NCI-H1417 (cell line): ENCODE results near the gene PLAGL1.
"Not testable (repeated sequence)": the region's sequence is repeated elsewhere in the genome, so short reads cannot be mapped to it uniquely, and the experiment has no call there.

Source experiments
- DNase-seq, 3 experiments: peaks; one replicate each; lab custom pipeline; 2025; lab: John Stamatoyannopoulos, UW

The PLAGL1 gene

GRCh38 chr6:144008120-144008811 lies at the start of gene PLAGL1:
Gene PLAGL1 (minus strand): TSS chr6:144008259. CDS start chr6:143948136, 60,123 bp downstream.
- DNase-seq, result peak in 2 of 3 experiments; percentile 67 to 68

- no peak for DNase-seq
Measured at GRCh38 chr6:144055121-144055931, 47.3 kb upstream of the PLAGL1 start.

DNA sequence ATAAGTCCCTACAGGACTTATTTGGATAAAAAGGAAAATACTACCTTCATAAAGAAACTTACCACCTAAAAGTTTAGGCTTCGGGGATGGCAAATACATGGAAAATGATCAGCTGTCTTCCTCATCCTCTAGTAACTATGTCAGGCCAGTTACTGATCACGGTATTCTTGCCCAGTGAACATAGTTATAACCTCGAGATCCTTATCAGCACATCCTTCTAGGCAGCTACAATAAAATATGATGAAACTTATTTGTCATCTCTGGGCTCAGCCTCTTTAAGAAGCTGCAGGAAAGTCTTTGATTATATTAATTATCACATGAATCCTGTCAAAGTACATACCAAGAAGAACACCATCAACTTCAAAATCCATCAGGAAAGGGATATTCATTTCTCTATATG lies 45.5 kb upstream of the PLAGL1 start:
- DNase-seq, result no peak

- no peak for DNase-seq
Measured at GRCh38 chr6:144052488-144052887, 44.4 kb upstream of the PLAGL1 start.

- DNase-seq, result no peak
Measured at GRCh38 chr6:144049386-144049785, 41.3 kb upstream of the PLAGL1 start.

GRCh38 chr6:144047688-144048087 lies 39.6 kb upstream of the PLAGL1 start:
- DNase-seq, result no peak

GRCh38 chr6:144046672-144047071 lies 38.6 kb upstream of the PLAGL1 start:
- DNase-seq, result peak in 2 of 3 experiments; percentile 3 to 10

DNA sequence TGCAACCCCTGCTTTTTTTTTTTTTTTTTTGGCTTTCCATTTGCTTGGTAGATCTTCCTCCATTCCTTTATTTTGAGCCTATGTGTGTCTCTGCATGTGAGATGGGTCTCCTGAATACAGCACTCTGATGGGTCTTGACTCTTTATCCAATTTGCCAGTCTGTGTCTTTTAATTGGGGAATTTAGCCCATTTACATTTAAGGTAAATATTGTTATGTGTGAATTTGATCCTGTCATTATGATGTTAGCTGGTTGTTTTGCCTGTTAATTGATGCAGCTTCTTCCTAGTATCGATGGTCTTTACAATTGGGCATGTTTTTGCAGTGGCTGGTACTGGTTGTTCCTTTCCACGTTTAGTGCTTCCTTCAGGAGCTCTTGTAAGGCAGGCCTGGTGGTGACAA lies 36.9 kb upstream of the PLAGL1 start:
- DNase-seq, result not testable (repeated sequence)

- no peak for DNase-seq
Measured at GRCh38 chr6:144036835-144037195, 28.8 kb upstream of the PLAGL1 start.

GRCh38 chr6:144036064-144036834 lies 28.2 kb upstream of the PLAGL1 start:
- peak in 1 of 3 experiments; percentile 17 for DNase-seq

DNA sequence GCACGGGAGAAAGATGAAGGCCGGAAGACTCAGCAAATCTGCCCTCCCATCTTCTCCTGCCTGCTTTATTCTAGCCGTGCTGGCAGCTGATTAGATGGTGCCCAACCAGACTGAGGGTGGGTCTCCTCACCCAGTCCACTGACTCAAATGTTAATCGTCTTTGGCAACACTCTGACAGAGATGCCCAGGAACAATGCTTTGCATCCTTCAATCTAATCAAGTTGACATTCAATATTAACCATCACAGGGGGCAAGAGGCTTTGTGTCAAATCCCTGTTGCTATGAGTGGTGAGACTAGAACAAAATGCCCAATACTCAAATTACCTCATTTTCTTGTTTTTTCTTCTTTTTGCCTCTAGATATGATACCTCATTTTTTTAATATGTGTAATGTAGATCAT lies 27.4 kb upstream of the PLAGL1 start:
- DNase-seq, result no peak

GRCh38 chr6:144033816-144034735 lies 26.0 kb upstream of the PLAGL1 start:
- DNase-seq, result no peak

- peak in 1 of 3 experiments; percentile 17 for DNase-seq
Measured at GRCh38 chr6:144029452-144029851, 21.4 kb upstream of the PLAGL1 start.

DNA sequence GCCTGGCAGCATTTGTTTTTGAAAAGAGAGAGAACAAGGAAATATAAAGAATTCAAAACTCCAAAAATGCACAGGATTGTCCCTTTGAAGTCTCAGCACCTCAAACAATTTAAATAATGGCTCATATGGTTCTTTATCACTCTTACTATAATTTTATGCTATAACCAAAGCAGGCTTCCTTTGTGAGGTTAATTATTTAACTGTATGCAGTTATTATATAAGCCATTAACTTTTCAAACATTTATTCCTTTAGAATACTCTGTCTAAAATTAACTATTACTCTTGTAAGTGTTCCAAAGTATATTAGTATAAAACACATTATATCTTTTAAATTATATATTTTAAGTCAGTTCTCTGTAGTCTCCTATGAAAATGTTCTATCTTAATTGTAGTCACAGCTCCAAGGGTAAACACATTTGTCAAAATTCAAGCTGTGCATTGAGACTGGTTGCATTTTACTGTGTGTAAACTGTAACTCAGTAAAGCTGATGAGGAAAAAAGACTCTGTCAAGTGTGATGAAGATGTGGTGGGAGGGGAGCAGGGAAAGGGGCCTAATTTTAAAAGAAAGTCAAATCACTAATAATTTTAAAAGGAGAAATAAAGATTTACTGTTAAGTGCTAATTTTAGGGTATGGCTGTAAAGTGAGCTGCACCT lies 20.0 kb upstream of the PLAGL1 start:
- DNase-seq, result peak in 2 of 3 experiments; percentile 35 to 80

- DNase-seq, result no peak
Measured at GRCh38 chr6:144023216-144023615, 15.2 kb upstream of the PLAGL1 start.

GRCh38 chr6:144019929-144020328 lies 11.9 kb upstream of the PLAGL1 start:
- no peak for DNase-seq

GRCh38 chr6:144017166-144018094 lies 9.4 kb upstream of the PLAGL1 start:
- DNase-seq, result no peak

DNA sequence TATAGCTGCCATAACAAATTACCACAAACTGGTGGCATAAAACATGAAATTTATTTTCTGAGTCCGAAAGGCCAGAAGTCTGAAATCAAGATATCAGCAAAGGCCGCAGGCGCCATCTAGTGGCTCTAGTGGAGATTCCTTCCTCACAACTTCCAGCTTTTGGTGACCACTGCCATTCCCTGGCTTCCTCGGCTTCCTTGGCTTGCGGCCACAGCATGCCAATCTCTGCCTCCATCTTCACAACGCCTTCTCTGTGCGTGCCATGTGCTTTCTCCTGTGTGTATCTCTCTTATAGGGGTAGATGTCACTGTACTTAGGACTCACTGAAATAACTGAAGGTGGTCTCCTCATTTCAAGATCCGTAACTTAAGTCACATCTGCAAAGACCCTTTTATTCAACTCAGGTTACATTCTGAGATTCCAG lies 5.4 kb upstream of the PLAGL1 start:
- DNase-seq, result peak; percentile 73 to 92 (median 78)

DNA sequence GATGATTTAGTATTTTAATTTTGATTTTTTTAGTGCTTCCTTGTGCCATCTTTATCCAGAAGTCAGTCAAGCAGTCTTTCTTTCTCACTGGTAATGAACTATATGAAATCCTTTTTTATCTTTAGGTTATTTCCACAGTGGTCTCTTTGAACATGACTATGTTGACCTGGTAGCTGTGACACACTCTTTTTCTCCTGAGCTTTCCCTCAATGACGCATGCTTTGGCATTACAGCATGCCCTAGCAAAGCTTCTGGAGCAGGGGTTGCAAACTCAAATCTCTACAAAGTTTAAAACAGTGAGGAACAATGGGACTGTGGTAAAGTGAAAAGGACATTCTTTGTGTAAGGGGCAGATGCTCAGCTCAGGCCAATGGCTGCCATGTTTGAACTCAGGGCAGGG lies 4.5 kb upstream of the PLAGL1 start:
- no peak for DNase-seq

GRCh38 chr6:144009628-144010027 lies 1.6 kb upstream of the PLAGL1 start:
- DNase-seq, result not testable (repeated sequence)
